SK-N-SH (cell line): ENCODE results near the gene GNAT3. TPM values are rescaled to one million over a fixed set of nuclear protein-coding genes. Genes with fewer than 3 reads are reported as not detected.

Experiments
- CTCF ChIA-PET: fragments of 300-600, 350-600 bp; formaldehyde crosslinking; extraction: SDS; loops from one replicate; lab custom pipeline; 2021; lab: Yijun Ruan, JAX
- POLR2A ChIA-PET: fragments of 350-600 bp; sonication (Branson Sonifier 250); formaldehyde crosslinking; extraction: SDS; loops from one replicate; lab custom pipeline; 2020; ENCODE audit warnings: antibody characterized with exemption, inconsistent platforms; lab: Yijun Ruan, JAX
- DNase-seq: peaks from one replicate; pipeline ENCODE4 v3.0.0; 2012
- H2AFZ ChIP-seq: fragments of 200-600 bp; sonication (generic); 2 replicates; pipeline ENCODE4 v1.8.1; 2016; ENCODE audit warnings: antibody characterized with exemption, mild to moderate bottlenecking, low read depth
- H3F3A ChIP-seq: fragments of 200-600 bp; sonication (generic); replicated peaks from 2 replicates; pipeline ENCODE3; 2016; ENCODE audit warnings: antibody characterized with exemption, mild to moderate bottlenecking; ENCODE audit not compliant: insufficient read depth
- H3K27ac ChIP-seq, 2 experiments: fragments of 200-500 bp in 1 of 2; fragments of 200-600 bp in 1 of 2; sonication (Bioruptor generic) in 1 of 2; sonication (generic), shearing (Covaris generic) in 1 of 2; 2 replicates each; pipeline versions ENCODE4 v1.5.1 to v1.6.1; 2014 to 2016; ENCODE audit warnings: low read depth in 2 of 2, inconsistent platforms in 1 of 2, low read length in 1 of 2, mild to moderate bottlenecking in 1 of 2, mixed read lengths in 1 of 2
- H3K27me3 ChIP-seq: fragments of 200-600 bp; sonication (generic), shearing (Covaris generic); 2 replicates; pipeline ENCODE4 v1.6.1; 2016; ENCODE audit warnings: mixed run types; ENCODE audit not compliant: insufficient read depth
- H3K36me3 ChIP-seq, 2 experiments: fragments of 200-500 bp in 1 of 2; fragments of 200-600 bp in 1 of 2; sonication (Bioruptor generic) in 1 of 2; sonication (generic) in 1 of 2; replicated peaks in 1 of 2; 2 replicates each; pipeline versions ENCODE3 to v1.5.1; 2014 to 2016; ENCODE audit warnings: low read length in 1 of 2, mild to moderate bottlenecking in 1 of 2; ENCODE audit not compliant: insufficient read depth in 2 of 2, control insufficient read depth in 1 of 2
- H3K4me1 ChIP-seq, 2 experiments: fragments of 200-500 bp in 1 of 2; fragments of 200-600 bp in 1 of 2; sonication (Bioruptor generic) in 1 of 2; sonication (generic), shearing (Covaris generic) in 1 of 2; 2 replicates each; pipeline versions ENCODE4 v1.5.1 to v1.6.1; 2014 to 2016; ENCODE audit warnings: low read depth in 1 of 2, low read length in 1 of 2, mixed run types in 1 of 2; ENCODE audit not compliant: insufficient read depth in 2 of 2, control insufficient read depth in 1 of 2
- H3K4me2 ChIP-seq: fragments of 200-600 bp; sonication (generic), shearing (Covaris generic); 2 replicates; pipeline ENCODE4 v1.6.1; 2017; ENCODE audit warnings: mixed run types
- H3K4me3 ChIP-seq, 2 experiments: fragments of 200-500 bp in 1 of 2; fragments of 200-600 bp in 1 of 2; sonication (Bioruptor generic) in 1 of 2; sonication (generic), shearing (Covaris generic) in 1 of 2; 2 replicates each; pipeline versions ENCODE4 v1.5.1 to v1.8.1; 2014 to 2016; ENCODE audit warnings: low read depth in 2 of 2, inconsistent platforms in 1 of 2, low read length in 1 of 2, mild to moderate bottlenecking in 1 of 2, mixed read lengths in 1 of 2, moderate library complexity in 1 of 2
- H3K79me2 ChIP-seq: fragments of 200-600 bp; sonication (generic); 2 replicates; pipeline ENCODE4 v1.8.1; 2017; ENCODE audit warnings: mild to moderate bottlenecking; ENCODE audit not compliant: insufficient read depth
- H3K9ac ChIP-seq: fragments of 200-600 bp; sonication (generic); 2 replicates; pipeline ENCODE4 v1.6.1; 2017; ENCODE audit warnings: mixed run types
- H3K9me2 ChIP-seq: fragments of 200-600 bp; sonication (generic); 2 replicates; pipeline ENCODE4 v1.6.1; 2017; ENCODE audit warnings: mixed run types
- H3K9me3 ChIP-seq: fragments of 200-600 bp; sonication (generic); 2 replicates; pipeline ENCODE4 v1.6.1; 2017; ENCODE audit warnings: mixed run types, mild to moderate bottlenecking, moderate library complexity
- H4K20me1 ChIP-seq: fragments of 200-600 bp; sonication (generic); 2 replicates; pipeline ENCODE4 v1.6.1; 2017; ENCODE audit warnings: mild to moderate bottlenecking, mixed run types; ENCODE audit not compliant: insufficient read depth
- CHD2 ChIP-seq: fragments of 150-350 bp; IDR thresholded peaks from 2 replicates; pipeline ENCODE4 v1.6.1; 2018; ENCODE audit warnings: low read length; ENCODE audit not compliant: partially characterized antibody
- EP300 ChIP-seq, 2 experiments: IDR thresholded peaks; 2 replicates each; pipeline versions ENCODE4 v1.4.0 to v1.6.1; 2012; ENCODE audit warnings: borderline replicate concordance in 1 of 2, low read depth in 1 of 2, low read length in 1 of 2
- EZH2phosphoT487 ChIP-seq: fragments of 200-600 bp; sonication (generic); IDR thresholded peaks from 2 replicates; pipeline ENCODE4 v1.6.1; 2017; ENCODE audit warnings: low read depth, mixed run types, mild to moderate bottlenecking, antibody characterized with exemption, moderate library complexity, borderline replicate concordance
- FOSL2 ChIP-seq: IDR thresholded peaks from 2 replicates; pipeline ENCODE4 v1.4.0; 2012; ENCODE audit warnings: low read depth, mild to moderate bottlenecking, moderate library complexity, borderline replicate concordance
- FOXM1 ChIP-seq: IDR thresholded peaks from 2 replicates; pipeline ENCODE4 v1.4.0; 2012; ENCODE audit warnings: low read depth, mild to moderate bottlenecking
- GABPA ChIP-seq: IDR thresholded peaks from 2 replicates; pipeline ENCODE4 v1.4.0; 2012; ENCODE audit warnings: low read depth, mild to moderate bottlenecking
- GATA2 ChIP-seq: sonication (generic); formaldehyde crosslinking; IDR thresholded peaks from 2 replicates; pipeline ENCODE4 v1.5.0; 2020; ENCODE audit warnings: mild to moderate bottlenecking, missing genetic modification reagents
- MAX ChIP-seq: IDR thresholded peaks from 2 replicates; pipeline ENCODE4 v1.4.0; 2012; ENCODE audit warnings: low read depth
- MEF2A ChIP-seq: IDR thresholded peaks from 2 replicates; pipeline ENCODE4 v1.4.0; 2012; ENCODE audit warnings: low read depth, borderline replicate concordance
- NFIC ChIP-seq: IDR thresholded peaks from 2 replicates; pipeline ENCODE4 v1.4.0; 2012; ENCODE audit warnings: borderline replicate concordance
- POLR2AphosphoS5 ChIP-seq: IDR thresholded peaks from 2 replicates; pipeline ENCODE4 v1.6.1; 2012; ENCODE audit warnings: low read depth, low read length
- REST ChIP-seq: IDR thresholded peaks from 2 replicates; pipeline ENCODE4 v1.6.1; 2012; ENCODE audit warnings: mild to moderate bottlenecking, low read depth, low read length, moderate library complexity
- SMC3 ChIP-seq: IDR thresholded peaks from 2 replicates; pipeline ENCODE4 v1.6.1; 2012; ENCODE audit warnings: low read depth, low read length, improper control_type of control experiment
- TCF12 ChIP-seq: IDR thresholded peaks from 2 replicates; pipeline ENCODE4 v1.4.0; 2012
- TEAD4 ChIP-seq: IDR thresholded peaks from 2 replicates; pipeline ENCODE4 v1.4.0; 2012; ENCODE audit warnings: mild to moderate bottlenecking, borderline replicate concordance; ENCODE audit not compliant: insufficient read depth
- YY1 ChIP-seq: IDR thresholded peaks from 2 replicates; pipeline ENCODE4 v1.4.0; 2012; ENCODE audit warnings: low read depth, mild to moderate bottlenecking
- WGBS: methylation state at CpG from one replicate; pipeline ENCODE4 v1.1.6; 2017; ENCODE audit warnings: low lambda C conversion rate; 5-methylcytosine and 5-hydroxymethylcytosine counted together
- polyA plus RNA-seq, 3 experiments: library from polyadenylated mRNA; depleted of rRNA; stranded (reverse); fragments of >200 nt; gene quantifications; 2 replicates each; pipeline ENCODE4 v1.2.3, GENCODE V29; 2012
- TF ChIP-seq, protein P1 (sequence below): fragments of 150-350 bp; IDR thresholded peaks from 2 replicates; pipeline ENCODE4 v1.6.1; 2017; ENCODE audit warnings: antibody characterized with exemption, low read length, low read depth, borderline replicate concordance

GNAT3 gene
- polyA plus RNA-seq, 1 of the 3 experiments (the other 2 are of a cell fraction), result not detected

- Histone ChIP-seq H3K9me2 (no peaks in the 10 kb centered on the region), H3F3A (peaks cover 5% of the 10 kb centered on the region), H3K36me3 (no peaks in the 10 kb centered on the region), H4K20me1 (no peaks in the 10 kb centered on the region), H3K4me1 (no peaks in the 10 kb centered on the region), H3K9ac (no peak overlapping the region), H3K9me3 (no peaks in the 10 kb centered on the region), H2AFZ (no peak overlapping the region), H3K27ac (no peak overlapping the region), H3K4me2 (no peak overlapping the region), H3K4me3 (no peak overlapping the region), H3K79me2 (no peaks in the 10 kb centered on the region; the same call in 1 of the 2 replicates), H3K27me3 (no peaks in the 10 kb centered on the region)
- no peak for DNase-seq
- CTCF ChIA-PET, result interaction anchor here (0.9 to 1.3 kb wide), 2 partner anchors 43 to 396 kb away, joined by 3 read pairs; no protein-coding TSS in a partner anchor
- WGBS, result 92% methylated on average over 4 of the region's 4 CpGs
- TF ChIP-seq EZH2phosphoT487 (no peak), MAX (no peak), MEF2A (no peak), NFIC (no peak), EP300 (IDR thresholded peaks at IDR 0.05; ENCODE audit: borderline replicate concordance in 1 of 2, low read depth in 1 of 2, low read length in 1 of 2) (no peak), CHD2 (no peak), FOSL2 (no peak), YY1 (no peak), REST (no peak), TEAD4 (no peak), FOXM1 (no peak), TCF12 (no peak), SMC3 (no peak), GATA2 (CRISPR knock-in tag) (no peak), GABPA (no peak), POLR2AphosphoS5 (no peak)
- TF ChIP-seq, protein P1, sequence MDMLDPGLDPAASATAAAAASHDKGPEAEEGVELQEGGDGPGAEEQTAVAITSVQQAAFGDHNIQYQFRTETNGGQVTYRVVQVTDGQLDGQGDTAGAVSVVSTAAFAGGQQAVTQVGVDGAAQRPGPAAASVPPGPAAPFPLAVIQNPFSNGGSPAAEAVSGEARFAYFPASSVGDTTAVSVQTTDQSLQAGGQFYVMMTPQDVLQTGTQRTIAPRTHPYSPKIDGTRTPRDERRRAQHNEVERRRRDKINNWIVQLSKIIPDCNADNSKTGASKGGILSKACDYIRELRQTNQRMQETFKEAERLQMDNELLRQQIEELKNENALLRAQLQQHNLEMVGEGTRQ, result no peak
- POLR2A ChIA-PET, result no interaction called here
Observed at GRCh38 chr7:80491462-80491861, 20.4 kb downstream of the GNAT3 start.
